Measurements from ENCODE around the gene C1QTNF8. TPM values are rescaled to one million over a fixed set of nuclear protein-coding genes. Genes with fewer than 3 reads are reported as not detected.

C1QTNF8 gene
- total and polyA plus RNA-seq, 7 experiments from 2014 or later = not detected

GRCh38 chr16:1132431-1132830, 36.4 kb upstream of the C1QTNF8 start:
- POLR2A ChIA-PET = no interaction called here
- no peaks in the 10 kb centered on the region for H3K36me3 ChIP-seq (ENCODE audit: control insufficient read depth in 2 of 3, insufficient read depth in 3 of 3, low read length in 3 of 3)
- no peaks in the 10 kb centered on the region for H3K4me1 ChIP-seq (ENCODE audit: control insufficient read depth in 2 of 2, insufficient read depth in 2 of 2, low read length in 2 of 2)
- DNase-seq = no peak
- no peak overlapping the region for H3K27ac Mint-ChIP-seq
- no peaks in the 10 kb centered on the region for H3K9me3 Mint-ChIP-seq
- CTCF ChIA-PET = no interaction called here
- no peak overlapping the region for H3K27ac ChIP-seq (ENCODE audit: low read depth, low read length)
- no peak overlapping the region for H3K4me3 Mint-ChIP-seq
- peaks cover 0 to 4% (median 0%) of the 10 kb centered on the region in 5 donors for H3K27me3 Mint-ChIP-seq
- H3K27me3 ChIP-seq (ENCODE audit: control insufficient read depth in 2 of 2, insufficient read depth in 2 of 2, low read length in 2 of 2) = no peaks in the 10 kb centered on the region
- intact Hi-C loops (cut with micrococcal nuclease) = no loop called here
- no peaks in the 10 kb centered on the region for H3K9me3 ChIP-seq (ENCODE audit: control insufficient read depth in 2 of 3, low read length in 3 of 3)
- H3K36me3 Mint-ChIP-seq = no peaks in the 10 kb centered on the region
- no peak overlapping the region for H3K4me3 ChIP-seq (ENCODE audit: low read length)
- no peaks in the 10 kb centered on the region for H3K4me1 Mint-ChIP-seq
- ATAC-seq = no peak

- H3K9me3 Mint-ChIP-seq = no peaks in the 10 kb centered on the region
- H3K4me3 ChIP-seq (ENCODE audit: low read length) = no peak overlapping the region
- peaks cover 0 to under 1% (median 0%) of the 10 kb centered on the region in 7 donors for H3K4me1 Mint-ChIP-seq
- ATAC-seq (no peak), DNase-seq (no peak)
- H3K27me3 ChIP-seq (ENCODE audit: control insufficient read depth in 2 of 2, insufficient read depth in 2 of 2, low read length in 2 of 2) = no peaks in the 10 kb centered on the region
- H3K27me3 Mint-ChIP-seq = peaks cover 0 to 4% (median 0%) of the 10 kb centered on the region in 5 donors
- H3K4me3 Mint-ChIP-seq = no peak overlapping the region
- ChIA-PET CTCF (no interaction called here), POLR2A (no interaction called here)
- H3K36me3 ChIP-seq (ENCODE audit: control insufficient read depth in 2 of 3, insufficient read depth in 3 of 3, low read length in 3 of 3) = no peaks in the 10 kb centered on the region
- no peaks in the 10 kb centered on the region for H3K9me3 ChIP-seq (ENCODE audit: control insufficient read depth in 2 of 3, low read length in 3 of 3)
- H3K27ac Mint-ChIP-seq = no peak overlapping the region
- H3K4me1 ChIP-seq (ENCODE audit: control insufficient read depth in 2 of 2, insufficient read depth in 2 of 2, low read length in 2 of 2) = no peaks in the 10 kb centered on the region
- H3K27ac ChIP-seq (ENCODE audit: low read depth, low read length) = no peak overlapping the region
- no peaks in the 10 kb centered on the region for H3K36me3 Mint-ChIP-seq
- intact Hi-C loops (cut with micrococcal nuclease) = no loop called here
Observed at GRCh38 chr16:1131378-1131994, 35.4 kb upstream of the C1QTNF8 start.

- no peaks in the 10 kb centered on the region for H3K27me3 ChIP-seq (ENCODE audit: control insufficient read depth in 2 of 2, insufficient read depth in 2 of 2, low read length in 2 of 2)
- POLR2A ChIA-PET = no interaction called here
- DNase-seq (no peak), ATAC-seq (no peak)
- H3K4me1 ChIP-seq (ENCODE audit: control insufficient read depth in 2 of 2, insufficient read depth in 2 of 2, low read length in 2 of 2) = no peaks in the 10 kb centered on the region
- CTCF ChIA-PET = no interaction called here
- Mint-ChIP-seq H3K4me1 (peaks cover 0 to 1% (median 0%) of the 10 kb centered on the region in 7 donors), H3K9me3 (no peaks in the 10 kb centered on the region), H3K36me3 (no peaks in the 10 kb centered on the region), H3K4me3 (no peak overlapping the region), H3K27ac (no peak overlapping the region), H3K27me3 (peaks cover 0 to 4% (median 0%) of the 10 kb centered on the region in 5 donors)
- H3K9me3 ChIP-seq (ENCODE audit: control insufficient read depth in 2 of 3, low read length in 3 of 3) = no peaks in the 10 kb centered on the region
- no peak overlapping the region for H3K4me3 ChIP-seq (ENCODE audit: low read length)
- H3K36me3 ChIP-seq (ENCODE audit: control insufficient read depth in 2 of 3, insufficient read depth in 3 of 3, low read length in 3 of 3) = no peaks in the 10 kb centered on the region
- intact Hi-C loops (cut with micrococcal nuclease) = no loop called here
- H3K27ac ChIP-seq (ENCODE audit: low read depth, low read length) = no peak overlapping the region
Observed at GRCh38 chr16:1130382-1130781, 34.3 kb upstream of the C1QTNF8 start.

- H3K36me3 ChIP-seq (ENCODE audit: control insufficient read depth in 2 of 3, insufficient read depth in 3 of 3, low read length in 3 of 3) = no peaks in the 10 kb centered on the region
- no peak for ATAC-seq
- POLR2A ChIA-PET = no interaction called here
Observed at GRCh38 chr16:1129106-1129960, 33.3 kb upstream of the C1QTNF8 start.

GRCh38 chr16:1127971-1128715, 32.1 kb upstream of the C1QTNF8 start:
- Mint-ChIP-seq H3K27me3 (peaks cover 0 to 4% (median 0%) of the 10 kb centered on the region in 5 donors), H3K9me3 (no peaks in the 10 kb centered on the region), H3K4me3 (no peak overlapping the region), H3K4me1 (peaks cover 0 to 1% (median 0%) of the 10 kb centered on the region in 7 donors), H3K36me3 (no peaks in the 10 kb centered on the region), H3K27ac (no peak overlapping the region)
- Histone ChIP-seq H3K9me3 (ENCODE audit: control insufficient read depth in 2 of 3, low read length in 3 of 3) (no peaks in the 10 kb centered on the region), H3K27ac (ENCODE audit: low read depth, low read length) (no peak overlapping the region), H3K4me3 (ENCODE audit: low read length) (no peak overlapping the region), H3K4me1 (ENCODE audit: control insufficient read depth in 2 of 2, insufficient read depth in 2 of 2, low read length in 2 of 2) (no peaks in the 10 kb centered on the region), H3K27me3 (ENCODE audit: control insufficient read depth in 2 of 2, insufficient read depth in 2 of 2, low read length in 2 of 2) (no peaks in the 10 kb centered on the region), H3K36me3 (ENCODE audit: control insufficient read depth in 2 of 3, insufficient read depth in 3 of 3, low read length in 3 of 3) (no peaks in the 10 kb centered on the region)
- no peak for DNase-seq
- ChIA-PET CTCF (no interaction called here), POLR2A (no interaction called here)
- intact Hi-C loops (cut with micrococcal nuclease) = no loop called here
- no peak for ATAC-seq

More at GRCh38 chr16:1129106-1129960, 33.3 kb upstream of the C1QTNF8 start:
- H3K4me1 ChIP-seq (ENCODE audit: control insufficient read depth in 2 of 2, insufficient read depth in 2 of 2, low read length in 2 of 2) = no peaks in the 10 kb centered on the region
- CTCF ChIA-PET = no interaction called here
- Mint-ChIP-seq H3K36me3 (no peaks in the 10 kb centered on the region), H3K27me3 (peaks cover 0 to 4% (median 0%) of the 10 kb centered on the region in 5 donors), H3K4me1 (peaks cover 0 to 1% (median 0%) of the 10 kb centered on the region in 7 donors), H3K27ac (no peak overlapping the region), H3K9me3 (no peaks in the 10 kb centered on the region), H3K4me3 (no peak overlapping the region)
- no peak overlapping the region for H3K27ac ChIP-seq (ENCODE audit: low read depth, low read length)
- no peaks in the 10 kb centered on the region for H3K27me3 ChIP-seq (ENCODE audit: control insufficient read depth in 2 of 2, insufficient read depth in 2 of 2, low read length in 2 of 2)
- intact Hi-C loops (cut with micrococcal nuclease) = no loop called here
- H3K4me3 ChIP-seq (ENCODE audit: low read length) = no peak overlapping the region
- H3K9me3 ChIP-seq (ENCODE audit: control insufficient read depth in 2 of 3, low read length in 3 of 3) = no peaks in the 10 kb centered on the region
- DNase-seq = no peak

- no peak overlapping the region for H3K4me3 Mint-ChIP-seq
- intact Hi-C loops (cut with micrococcal nuclease) = no loop called here
Observed at GRCh38 chr16:1127101-1127500, 31.1 kb upstream of the C1QTNF8 start.

More at GRCh38 chr16:1127101-1127500, 31.1 kb upstream of the C1QTNF8 start:
- Histone ChIP-seq H3K4me1 (ENCODE audit: control insufficient read depth in 2 of 2, insufficient read depth in 2 of 2, low read length in 2 of 2) (no peaks in the 10 kb centered on the region), H3K27ac (ENCODE audit: low read depth, low read length) (no peak overlapping the region), H3K27me3 (ENCODE audit: control insufficient read depth in 2 of 2, insufficient read depth in 2 of 2, low read length in 2 of 2) (no peaks in the 10 kb centered on the region), H3K36me3 (ENCODE audit: control insufficient read depth in 2 of 3, insufficient read depth in 3 of 3, low read length in 3 of 3) (no peaks in the 10 kb centered on the region), H3K4me3 (ENCODE audit: low read length) (no peak overlapping the region), H3K9me3 (ENCODE audit: control insufficient read depth in 2 of 3, low read length in 3 of 3) (no peaks in the 10 kb centered on the region)
- Mint-ChIP-seq H3K4me1 (peaks cover 0 to 1% (median 0%) of the 10 kb centered on the region in 7 donors), H3K9me3 (no peaks in the 10 kb centered on the region), H3K36me3 (no peaks in the 10 kb centered on the region), H3K27me3 (peaks cover 0 to 3% (median 0%) of the 10 kb centered on the region in 5 donors), H3K27ac (no peak overlapping the region)
- no peak for DNase-seq
- no peak for ATAC-seq
- CTCF ChIA-PET = no interaction called here
- POLR2A ChIA-PET = no interaction called here
